Breast epithelium (tissue), 4 donors: ENCODE measurements around the gene NDEL1. TPM values are rescaled to one million over a fixed set of nuclear protein-coding genes. Genes with fewer than 3 reads are reported as not detected.

Source experiments
- DNase-seq, 2 donors: peaks; one replicate each; pipeline ENCODE4 v3.0.0-alpha.2; 2019; ENCODE audit warnings: low spot score in 2 of 2
- H3K27ac ChIP-seq, 2 donors: fragments of 200-600 bp; sonication (generic) in 1 of 2; one replicate each; pipeline ENCODE4 v1.5.1; 2016 to 2019; ENCODE audit warnings: mild to moderate bottlenecking in 1 of 2
- H3K27me3 ChIP-seq, 2 donors: fragments of 200-600 bp; sonication (generic) in 1 of 2; one replicate each; pipeline versions ENCODE4 v1.5.1 to v1.6.0; 2017 to 2019; ENCODE audit warnings: control low read depth in 1 of 2, mild to moderate bottlenecking in 1 of 2
- H3K36me3 ChIP-seq: fragments of 200-600 bp; one replicate; pipeline ENCODE4 v1.5.1; 2019
- H3K4me1 ChIP-seq, 2 donors: fragments of 200-600 bp; sonication (generic); one replicate each; pipeline ENCODE4 v1.5.1; 2016 to 2019; ENCODE audit warnings: control low read depth in 1 of 2
- H3K4me3 ChIP-seq, 3 donors: fragments of 200-600 bp; sonication (generic); 1 replicate in 2 of 3; 2 replicates in 1 of 3; pipeline ENCODE4 v1.5.1; 2016 to 2019; ENCODE audit warnings: mild to moderate bottlenecking in 3 of 3, moderate library complexity in 2 of 3
- H3K9me3 ChIP-seq, 2 donors: fragments of 200-600 bp; sonication (generic) in 1 of 2; one replicate each; pipeline ENCODE4 v1.5.1; 2016 to 2019; ENCODE audit warnings: control low read depth in 1 of 2
- POLR2A ChIP-seq: fragments of 450-650 bp; IDR thresholded peaks from one replicate; pipeline ENCODE4 v1.6.1; 2016; ENCODE audit warnings: antibody characterized with exemption, mild to moderate bottlenecking, moderate library complexity
- POLR2AphosphoS5 ChIP-seq, 3 donors: sonication (generic); formaldehyde crosslinking; IDR thresholded peaks; one replicate each; pipeline ENCODE4 v1.6.1; 2017; ENCODE audit warnings: antibody characterized with exemption in 3 of 3
- intact Hi-C: fragments of 100-400 bp; cut with DNase I; formaldehyde crosslinking; loops from one replicate; pipeline ENCODE4 v1.15.1; 2023; ENCODE audit warnings: low total_unique reads
- total RNA-seq, 3 donors: library from RNA; depleted of rRNA; stranded (reverse); fragments of >200 nt; gene quantifications; one replicate each; pipeline ENCODE4 v1.1.0, GENCODE V29; 2016
- TF ChIP-seq, protein P1 (sequence below), 3 donors: fragments of 450-650 bp; IDR thresholded peaks; one replicate each; pipeline ENCODE4 v1.5.1; 2016 to 2017; ENCODE audit warnings: antibody characterized with exemption in 3 of 3, mild to moderate bottlenecking in 3 of 3, moderate library complexity in 3 of 3

NDEL1 gene
- total RNA-seq, 3 donors from 2014 or later, result 51.1 to 80.6 (median 61.4) TPM

- no peaks in the 10 kb centered on the region for H3K9me3 ChIP-seq
- peaks cover 0 to 6% of the 10 kb centered on the region in 2 donors for H3K4me1 ChIP-seq
- no peaks in the 10 kb centered on the region for H3K27me3 ChIP-seq
- no peak overlapping the region for H3K27ac ChIP-seq
- H3K36me3 ChIP-seq, result no peaks in the 10 kb centered on the region
- TF ChIP-seq, protein P1, sequence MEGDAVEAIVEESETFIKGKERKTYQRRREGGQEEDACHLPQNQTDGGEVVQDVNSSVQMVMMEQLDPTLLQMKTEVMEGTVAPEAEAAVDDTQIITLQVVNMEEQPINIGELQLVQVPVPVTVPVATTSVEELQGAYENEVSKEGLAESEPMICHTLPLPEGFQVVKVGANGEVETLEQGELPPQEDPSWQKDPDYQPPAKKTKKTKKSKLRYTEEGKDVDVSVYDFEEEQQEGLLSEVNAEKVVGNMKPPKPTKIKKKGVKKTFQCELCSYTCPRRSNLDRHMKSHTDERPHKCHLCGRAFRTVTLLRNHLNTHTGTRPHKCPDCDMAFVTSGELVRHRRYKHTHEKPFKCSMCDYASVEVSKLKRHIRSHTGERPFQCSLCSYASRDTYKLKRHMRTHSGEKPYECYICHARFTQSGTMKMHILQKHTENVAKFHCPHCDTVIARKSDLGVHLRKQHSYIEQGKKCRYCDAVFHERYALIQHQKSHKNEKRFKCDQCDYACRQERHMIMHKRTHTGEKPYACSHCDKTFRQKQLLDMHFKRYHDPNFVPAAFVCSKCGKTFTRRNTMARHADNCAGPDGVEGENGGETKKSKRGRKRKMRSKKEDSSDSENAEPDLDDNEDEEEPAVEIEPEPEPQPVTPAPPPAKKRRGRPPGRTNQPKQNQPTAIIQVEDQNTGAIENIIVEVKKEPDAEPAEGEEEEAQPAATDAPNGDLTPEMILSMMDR (IDR thresholded peaks at IDR 0.05), result no peak
- TF ChIP-seq POLR2A, result no peak
- no peak for DNase-seq
- intact Hi-C loops, result no loop called here
- H3K4me3 ChIP-seq, result no peak overlapping the region
Observed at GRCh38 chr17:8417806-8418205, 17.9 kb upstream of the NDEL1 start.

- no peak for TF ChIP-seq POLR2A
- no peak for TF ChIP-seq POLR2AphosphoS5 (IDR thresholded peaks at IDR 0.05)
- TF ChIP-seq, protein P1 (IDR thresholded peaks at IDR 0.05), result no peak
- Histone ChIP-seq H3K9me3 (no peaks in the 10 kb centered on the region), H3K4me3 (no peak overlapping the region), H3K36me3 (no peaks in the 10 kb centered on the region), H3K27me3 (no peaks in the 10 kb centered on the region), H3K4me1 (peaks cover 0 to 6% of the 10 kb centered on the region in 2 donors), H3K27ac (no peak overlapping the region)
- intact Hi-C loops, result no loop called here
- no peak for DNase-seq
Observed at GRCh38 chr17:8418471-8418870, 17.2 kb upstream of the NDEL1 start.

GRCh38 chr17:8419305-8419704 is 16.4 kb upstream of the NDEL1 start:
- TF ChIP-seq, protein P1 (IDR thresholded peaks at IDR 0.05), result no peak
- no peak for TF ChIP-seq POLR2A
- TF ChIP-seq POLR2AphosphoS5 (IDR thresholded peaks at IDR 0.05), result no peak
- no peak overlapping the region for H3K4me3 ChIP-seq
- H3K36me3 ChIP-seq, result no peaks in the 10 kb centered on the region
- H3K27me3 ChIP-seq, result no peaks in the 10 kb centered on the region
- H3K27ac ChIP-seq, result no peak overlapping the region
- peaks cover 0 to 6% of the 10 kb centered on the region in 2 donors for H3K4me1 ChIP-seq
- no peaks in the 10 kb centered on the region for H3K9me3 ChIP-seq
- intact Hi-C loops, result no loop called here
- no peak for DNase-seq

DNA sequence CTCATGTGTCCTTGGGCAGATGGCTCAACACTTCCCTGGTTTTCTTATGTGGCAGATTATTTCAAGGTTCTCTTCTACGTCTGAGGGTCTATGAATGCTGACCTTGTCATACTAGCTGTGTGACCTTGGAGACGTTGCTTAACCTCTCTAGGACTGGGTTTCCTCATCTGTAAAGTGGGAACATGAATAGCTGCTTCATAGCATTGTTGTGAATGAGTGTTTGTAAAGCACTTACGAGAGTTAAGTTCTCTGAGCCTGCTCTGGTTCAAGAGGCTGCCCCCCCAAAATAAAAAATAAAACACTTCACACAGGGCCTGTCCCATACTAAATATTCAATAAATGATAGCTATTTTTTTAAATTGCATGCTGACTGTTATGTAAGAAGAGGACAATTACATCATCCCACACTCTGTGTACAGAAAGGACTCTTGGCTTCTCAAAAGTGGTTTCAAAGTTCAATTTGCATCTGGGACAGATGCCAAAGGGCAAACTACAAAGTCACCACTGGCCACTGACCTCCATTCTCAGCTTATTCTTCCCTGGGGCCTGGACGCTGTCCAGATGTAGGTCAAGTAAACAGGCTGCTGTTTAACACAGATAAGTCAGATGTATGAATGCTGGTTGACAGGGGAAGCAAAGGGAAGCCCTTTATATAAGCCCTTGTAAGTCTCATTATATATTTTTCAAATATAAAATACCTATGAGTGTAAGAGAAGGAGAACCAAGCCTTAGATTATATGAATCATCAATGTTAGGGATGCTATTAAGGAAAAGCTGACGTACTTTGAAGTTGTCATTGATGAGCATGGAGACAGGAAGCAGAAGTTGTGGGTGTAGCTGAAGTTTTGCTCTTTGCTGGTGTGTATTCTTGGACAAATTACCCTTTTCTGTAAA is 15.4 kb upstream of the NDEL1 start:
- peak; percentile 45 to 64 for DNase-seq
- intact Hi-C loops, result no loop called here
- peak overlapping the region; percentile 6 to 64 for H3K27ac ChIP-seq
- TF ChIP-seq, protein P1 (IDR thresholded peaks at IDR 0.05), result no peak
- peak in 2 of 3 donors; percentile 32 to 65 for TF ChIP-seq POLR2AphosphoS5 (IDR thresholded peaks at IDR 0.05)
- H3K4me1 ChIP-seq, result peaks cover 0 to 6% of the 10 kb centered on the region in 2 donors
- H3K4me3 ChIP-seq, result no peak overlapping the region
- no peaks in the 10 kb centered on the region for H3K36me3 ChIP-seq
- no peaks in the 10 kb centered on the region for H3K27me3 ChIP-seq
- H3K9me3 ChIP-seq, result no peaks in the 10 kb centered on the region

- Histone ChIP-seq H3K36me3 (no peaks in the 10 kb centered on the region), H3K27ac (no peak overlapping the region), H3K27me3 (no peaks in the 10 kb centered on the region), H3K4me1 (peaks cover 0 to 6% of the 10 kb centered on the region in 2 donors), H3K4me3 (no peak overlapping the region), H3K9me3 (no peaks in the 10 kb centered on the region)
- TF ChIP-seq POLR2A, result no peak
- no peak for TF ChIP-seq POLR2AphosphoS5 (IDR thresholded peaks at IDR 0.05)
- TF ChIP-seq, protein P1 (IDR thresholded peaks at IDR 0.05), result no peak
- no peak for DNase-seq
- intact Hi-C loops, result no loop called here
Observed at GRCh38 chr17:8421571-8421970, 14.1 kb upstream of the NDEL1 start.
